Dedifferentiated amniotic fluid mesenchymal stem cell (primary cell): ENCODE results near the gene HADH.
"Not testable (repeated sequence)": the region's sequence is repeated elsewhere in the genome, so short reads cannot be mapped to it uniquely, and the experiment has no call there.

Experiments used
- DNase-seq: peaks from one replicate; pipeline ENCODE4 v3.0.0-alpha.2; 2016; ENCODE audit errors: extremely low spot score

The HADH gene

GRCh38 chr4:107989537-107990386 is at the start of gene HADH:
HADH (plus strand) TSS chr4:107989889; CDS start chr4:107989933, 44 bp downstream.
- DNase-seq, result peak; percentile 83

GRCh38 chr4:107945809-107946208 is 43.9 kb upstream of the HADH start:
- no peak for DNase-seq

- DNase-seq, result no peak
Observed at GRCh38 chr4:107950746-107951540, 38.7 kb upstream of the HADH start.

GRCh38 chr4:107951551-107951950 is 38.1 kb upstream of the HADH start:
- peak; percentile 74 for DNase-seq

- DNase-seq, result no peak
Observed at GRCh38 chr4:107956011-107956410, 33.7 kb upstream of the HADH start.

- DNase-seq, result no peak
Observed at GRCh38 chr4:107966903-107967302, 22.8 kb upstream of the HADH start.

GRCh38 chr4:107967519-107967918 is 22.2 kb upstream of the HADH start:
- DNase-seq, result not testable (repeated sequence)

- not testable (repeated sequence) for DNase-seq
Observed at GRCh38 chr4:107967921-107968320, 21.8 kb upstream of the HADH start.

GRCh38 chr4:107970063-107970798 is 19.5 kb upstream of the HADH start:
- no peak for DNase-seq

GRCh38 chr4:107972605-107973004 is 17.1 kb upstream of the HADH start:
- DNase-seq, result no peak

GRCh38 chr4:107974523-107974922 is 15.2 kb upstream of the HADH start:
- DNase-seq, result no peak

- no peak for DNase-seq
Observed at GRCh38 chr4:107977482-107977881, 12.2 kb upstream of the HADH start.

GRCh38 chr4:107977966-107978705 is 11.6 kb upstream of the HADH start:
- DNase-seq, result no peak

GRCh38 chr4:107978716-107979451 is 10.8 kb upstream of the HADH start:
- DNase-seq, result no peak

- no peak for DNase-seq
Observed at GRCh38 chr4:107987916-107988762, 1.6 kb upstream of the HADH start.

GRCh38 chr4:107988763-107989035 is 990 bp upstream of the HADH start:
- DNase-seq, result no peak

- DNase-seq, result no peak
Observed at GRCh38 chr4:107989162-107989536, 540 bp upstream of the HADH start.

- DNase-seq, result no peak
Observed at GRCh38 chr4:107991945-107992630, 2.4 kb downstream of the HADH start.

- no peak for DNase-seq
Observed at GRCh38 chr4:107993969-107994368, 4.3 kb downstream of the HADH start.

- no peak for DNase-seq
Observed at GRCh38 chr4:107994894-107995293, 5.2 kb downstream of the HADH start.
